Umbilical cord (tissue), 2 donors: ENCODE data around the gene OLFM1. TPM values are rescaled to one million over a fixed set of nuclear protein-coding genes. Genes with fewer than 3 reads are reported as not detected.
"Not testable (repeated sequence)": the region's sequence is repeated elsewhere in the genome, so short reads cannot be mapped to it uniquely, and the experiment has no call there.

Experiments used
- DNase-seq: peaks from one replicate; pipeline ENCODE4 v3.0.0-alpha.2; 2015; ENCODE audit warnings: low spot score
- total RNA-seq: library from RNA; depleted of rRNA; stranded (reverse); fragments of >200 nt; gene quantifications from one replicate; pipeline ENCODE4 v1.2.3, GENCODE V29; 2014; ENCODE audit warnings: low replicate concordance; ENCODE audit not compliant: insufficient read depth

Gene OLFM1
- total RNA-seq, 1 donor from 2014 or later, result 3.6 TPM

DNA sequence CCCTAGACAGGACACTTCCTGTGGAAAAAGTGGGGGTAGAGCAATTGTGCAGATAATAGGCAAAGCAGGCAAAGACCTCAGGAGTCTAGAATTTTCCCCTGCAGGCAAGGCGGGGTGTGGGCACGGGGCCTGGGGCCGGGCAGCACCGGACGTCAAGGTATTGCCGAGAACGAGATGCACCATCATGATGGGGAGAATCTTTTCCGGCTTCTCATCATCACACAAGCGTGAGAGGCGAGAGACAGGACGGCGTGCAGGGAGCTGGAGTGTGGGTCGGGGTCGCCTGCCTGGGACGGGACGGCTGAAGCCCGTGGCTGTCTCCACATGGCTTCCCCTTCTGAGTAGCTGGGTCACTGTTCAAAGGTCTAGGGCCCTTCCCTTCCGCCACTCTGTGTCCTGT, 44.5 kb downstream of the OLFM1 start:
- no peak for DNase-seq

DNA sequence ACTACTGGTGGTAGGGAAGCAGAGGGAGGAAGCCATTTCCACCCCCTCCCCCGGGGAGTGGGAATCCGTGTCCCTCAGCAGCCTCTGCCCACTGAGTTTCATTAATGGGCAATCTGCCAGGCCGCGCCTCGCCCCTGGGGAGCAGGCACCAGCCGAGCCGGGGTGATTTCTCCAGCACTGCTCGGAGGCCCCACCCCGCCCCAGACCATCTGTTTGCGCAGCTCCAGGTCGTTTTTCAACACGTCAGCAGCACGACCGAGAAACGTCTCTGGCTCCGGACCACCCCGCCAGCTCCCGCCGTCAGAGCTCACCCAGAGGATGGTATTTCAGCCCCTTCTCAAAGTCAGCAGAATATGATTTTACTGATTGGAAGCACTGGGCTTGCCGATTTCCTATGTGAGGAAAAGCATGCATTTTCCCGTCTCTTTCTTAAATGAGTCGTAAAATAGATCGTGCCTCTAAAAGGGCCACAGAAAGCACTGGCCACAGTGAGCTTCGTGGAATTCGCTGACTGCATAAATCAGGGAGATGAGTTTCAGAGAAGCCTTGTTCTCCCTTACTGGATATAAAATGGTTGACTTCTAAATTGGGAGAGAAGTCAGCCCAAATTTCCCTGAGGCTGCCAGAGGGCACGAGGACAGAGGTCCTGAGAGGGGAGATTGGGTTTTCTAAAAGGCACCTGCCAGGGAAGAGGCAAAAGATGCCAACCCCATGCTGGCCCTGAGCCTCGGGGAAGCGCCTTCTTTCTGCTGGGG, 47.0 kb downstream of the OLFM1 start:
- DNase-seq, result no peak

DNA sequence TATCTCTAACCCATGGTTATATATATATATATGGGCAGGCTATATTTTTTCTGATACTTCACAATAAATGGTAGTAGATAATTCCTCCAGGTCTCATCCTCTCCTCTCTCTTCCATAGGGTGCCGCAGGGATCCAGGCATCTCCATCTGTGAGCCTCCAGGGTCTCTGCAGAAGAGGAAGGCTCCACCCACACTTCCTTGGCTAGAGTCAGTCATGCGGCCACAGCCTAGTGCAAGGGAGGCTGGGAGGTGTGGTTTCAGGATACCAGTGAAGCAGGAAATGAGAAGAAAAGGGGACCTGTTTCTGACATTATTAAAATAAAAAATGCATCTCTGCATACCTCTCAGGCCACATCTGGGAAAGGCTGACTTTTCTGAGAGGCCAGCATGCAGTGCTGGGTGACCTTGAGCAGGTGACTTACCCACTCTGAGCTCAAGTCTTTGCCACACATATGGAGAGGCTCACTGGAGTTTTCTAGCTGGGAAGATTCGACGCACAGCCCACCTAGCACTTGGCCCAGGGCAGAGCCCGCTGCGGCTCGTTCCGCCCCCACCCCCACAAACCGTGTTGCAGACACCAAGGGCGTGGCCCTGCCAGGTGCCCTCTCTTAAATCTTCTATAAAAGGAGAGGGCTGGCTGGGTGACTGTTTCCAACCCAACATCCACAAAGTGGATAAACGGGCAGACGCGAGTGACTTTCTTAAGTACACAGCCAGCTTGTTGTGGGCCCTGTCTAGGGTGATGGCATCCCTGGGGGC, 47.9 kb downstream of the OLFM1 start:
- DNase-seq, result no peak

DNA sequence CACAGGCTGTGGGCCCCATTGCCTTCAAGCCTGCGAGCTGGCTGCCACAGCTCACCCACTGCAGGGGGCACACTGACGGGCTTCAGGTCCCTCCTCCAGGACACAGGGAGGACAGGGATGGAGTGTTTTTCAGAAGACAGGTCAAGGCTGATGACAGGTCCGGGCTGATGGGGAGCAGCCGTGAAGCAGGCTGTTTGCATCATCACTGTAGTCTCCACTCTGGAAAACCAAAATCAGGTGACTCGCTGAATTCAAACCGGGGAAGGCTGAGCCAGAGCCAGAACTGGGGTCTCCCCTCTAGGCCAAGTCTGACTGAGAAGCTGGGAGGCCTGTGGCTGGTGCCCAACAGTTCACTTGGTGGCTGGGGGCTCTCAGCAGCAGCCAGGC, 48.5 kb downstream of the OLFM1 start:
- DNase-seq, result no peak

DNA sequence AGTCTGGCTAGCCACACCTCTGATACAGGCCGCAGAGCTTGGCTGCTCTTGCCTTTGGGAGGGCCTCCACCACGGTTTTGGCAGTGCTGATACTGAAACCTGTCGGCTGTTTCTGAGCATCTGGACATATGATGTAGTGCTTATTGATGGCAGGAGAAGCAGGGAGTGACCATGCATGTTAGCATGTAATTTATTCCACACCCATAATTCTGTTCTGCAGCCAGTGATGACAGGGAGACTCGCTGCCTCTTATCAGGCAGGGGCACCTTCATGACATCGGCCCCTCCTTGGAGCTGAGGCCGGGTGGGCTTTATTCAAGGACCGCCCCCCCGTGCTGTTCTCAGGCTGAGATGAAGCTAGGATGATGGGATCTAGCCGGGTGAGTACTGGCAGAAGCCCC, 49.0 kb downstream of the OLFM1 start:
- DNase-seq, result no peak

DNA sequence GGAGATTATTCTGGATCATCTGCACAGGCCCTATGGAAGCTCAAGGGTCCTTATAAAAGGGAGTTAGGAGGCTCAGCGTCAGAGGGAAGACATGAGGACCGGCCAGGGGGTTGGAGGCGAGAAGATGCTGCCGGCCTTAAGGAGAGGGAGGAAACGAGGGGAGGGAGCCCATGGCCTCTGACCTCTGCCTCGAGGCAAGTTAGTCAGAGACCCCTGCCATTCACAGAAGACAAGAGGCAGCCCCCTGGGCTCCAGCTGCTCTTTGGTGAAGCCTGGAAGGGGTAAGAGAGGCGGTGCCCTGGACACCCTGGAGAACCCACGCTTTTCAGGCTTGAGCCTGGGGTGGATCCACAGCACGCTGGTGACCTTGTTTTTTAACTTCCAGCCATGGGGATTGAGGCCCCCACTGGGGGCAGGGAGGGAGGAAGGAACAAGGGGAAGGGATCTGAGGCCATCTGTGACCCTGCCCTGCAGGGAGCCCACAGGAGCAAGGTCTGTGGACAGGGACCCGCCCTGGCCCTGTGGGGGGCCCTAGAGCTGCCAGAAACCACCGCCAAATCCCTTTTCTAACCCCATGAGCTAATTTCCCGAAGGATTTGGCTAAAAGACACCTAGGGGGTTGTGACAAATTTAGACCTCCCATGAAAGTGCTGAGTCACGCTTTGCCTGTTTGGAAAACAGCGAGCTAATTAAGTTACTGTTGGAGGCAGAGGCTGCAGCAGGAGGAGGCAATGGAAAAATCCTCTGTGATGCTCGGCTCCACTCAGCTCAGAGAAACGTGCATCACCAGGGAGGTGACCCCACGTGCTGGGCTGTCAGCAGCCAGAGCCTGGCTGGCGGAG, 49.7 kb downstream of the OLFM1 start:
- no peak for DNase-seq

DNA sequence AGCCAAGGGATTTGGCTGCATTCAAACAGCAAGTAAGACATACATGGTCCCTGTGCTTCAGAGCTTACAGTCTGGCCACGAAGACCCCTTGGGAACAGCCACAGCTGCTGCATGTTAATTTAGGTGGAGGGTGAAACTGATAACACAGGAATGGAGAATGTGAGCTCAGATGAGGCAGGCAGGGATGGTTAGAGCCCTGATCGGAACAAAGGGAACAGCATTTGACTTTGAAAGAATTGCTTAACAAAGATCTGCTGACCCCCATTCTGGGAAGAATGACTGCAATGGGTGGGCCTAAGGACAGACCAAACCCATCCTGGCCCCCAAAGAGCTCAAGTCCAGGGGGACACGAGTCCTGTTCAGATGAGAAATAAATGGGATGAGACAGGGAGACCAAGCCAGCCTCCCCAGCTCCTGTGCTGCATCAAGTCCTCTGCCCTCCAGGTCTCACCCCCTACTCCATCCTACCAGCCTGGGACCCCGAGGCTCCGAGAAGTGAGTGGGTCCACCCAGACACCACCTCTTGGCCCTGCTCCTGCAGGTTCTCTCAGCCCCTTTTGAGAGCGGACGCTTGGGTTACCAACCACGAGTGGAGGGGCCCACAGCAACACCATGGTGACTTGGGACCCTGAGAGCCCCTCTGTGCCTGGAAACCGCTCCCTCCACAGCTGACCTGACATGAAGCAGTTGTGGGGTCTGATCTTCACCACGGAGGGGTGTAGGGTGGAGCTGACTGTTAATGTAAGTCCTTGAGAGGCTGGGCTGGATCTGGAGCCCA, 50.8 kb downstream of the OLFM1 start:
- no peak for DNase-seq

DNA sequence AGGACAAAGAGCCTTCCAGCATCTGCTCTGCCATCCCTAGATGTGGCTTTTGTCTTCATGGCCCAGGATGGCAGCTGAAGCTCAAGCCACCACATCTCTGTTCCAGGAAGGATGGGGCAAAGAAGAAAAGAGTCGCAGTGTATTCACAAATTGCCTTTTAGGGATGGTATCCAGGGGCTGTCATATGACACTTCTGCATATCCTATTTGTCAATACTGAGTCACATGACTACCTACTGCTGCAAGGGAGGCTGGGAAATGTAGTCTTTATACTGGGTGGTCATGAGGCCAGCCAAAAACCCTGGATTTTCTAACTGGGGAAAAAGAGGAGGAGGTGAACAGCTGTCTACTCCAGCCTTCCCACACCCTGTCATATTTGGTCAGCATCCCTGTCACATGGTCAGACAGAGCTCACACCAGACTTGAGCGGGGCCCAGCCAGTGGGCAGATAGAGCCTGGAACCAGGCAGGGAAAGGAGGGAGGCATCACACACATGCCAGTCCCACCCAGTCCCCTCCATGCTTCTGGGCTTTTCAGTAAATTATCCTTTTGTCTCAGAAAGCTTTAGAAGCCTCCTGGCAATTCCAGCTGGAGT, 52.0 kb downstream of the OLFM1 start:
- no peak for DNase-seq

DNA sequence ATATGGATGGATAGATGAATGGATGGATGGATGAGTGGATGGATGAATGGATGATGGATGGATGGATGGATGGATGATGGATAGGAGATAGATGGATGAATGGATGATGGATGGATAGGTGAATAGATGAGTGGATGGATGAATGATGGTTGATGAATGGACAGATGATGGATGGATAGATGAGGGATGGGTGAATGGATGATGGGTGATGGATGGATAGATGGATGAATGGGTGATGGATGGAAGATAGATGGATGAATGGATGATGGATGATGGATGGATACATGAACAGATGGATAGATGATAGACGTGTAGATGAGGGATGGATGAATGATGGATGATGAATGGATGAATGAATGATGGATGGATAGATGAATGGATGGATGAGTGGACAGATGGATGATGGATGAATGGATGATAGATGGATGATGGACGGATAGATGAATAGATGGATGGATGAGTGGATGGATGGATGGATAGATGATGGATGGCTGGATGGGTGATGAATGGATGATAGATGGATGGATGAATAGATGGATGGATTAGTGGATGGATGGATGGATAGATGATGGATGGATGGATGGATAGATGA, 53.8 kb downstream of the OLFM1 start:
- DNase-seq, result no peak

DNA sequence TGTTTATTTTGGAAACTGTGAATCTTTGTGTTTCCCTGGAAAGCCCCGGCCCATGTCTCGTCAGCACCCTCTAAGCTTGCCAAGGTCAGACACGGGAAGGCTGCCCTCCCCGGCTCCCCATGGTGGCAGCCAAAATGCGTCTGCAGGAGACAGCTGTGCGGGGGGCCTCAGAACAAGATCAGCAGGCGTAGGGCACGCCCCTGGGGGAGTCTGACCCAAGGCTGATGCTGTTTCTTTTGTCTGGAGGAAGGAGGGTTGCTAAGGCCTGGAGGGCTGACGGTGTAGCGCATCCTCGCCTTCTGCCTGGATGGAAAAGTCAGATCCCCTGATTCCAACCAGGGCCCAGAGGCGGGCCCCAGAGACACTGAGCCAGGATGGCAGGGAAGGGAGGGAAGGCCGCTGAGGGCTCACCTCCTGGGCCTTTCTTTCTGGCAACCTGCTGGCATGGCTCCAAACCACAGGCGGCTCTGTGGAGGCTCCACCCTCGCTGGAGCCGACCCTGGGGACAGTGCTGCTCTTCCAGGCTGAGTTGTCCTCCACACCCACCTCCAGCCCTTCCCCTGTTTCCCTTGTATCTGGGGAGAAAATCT, 57.2 kb downstream of the OLFM1 start:
- DNase-seq, result no peak

DNA sequence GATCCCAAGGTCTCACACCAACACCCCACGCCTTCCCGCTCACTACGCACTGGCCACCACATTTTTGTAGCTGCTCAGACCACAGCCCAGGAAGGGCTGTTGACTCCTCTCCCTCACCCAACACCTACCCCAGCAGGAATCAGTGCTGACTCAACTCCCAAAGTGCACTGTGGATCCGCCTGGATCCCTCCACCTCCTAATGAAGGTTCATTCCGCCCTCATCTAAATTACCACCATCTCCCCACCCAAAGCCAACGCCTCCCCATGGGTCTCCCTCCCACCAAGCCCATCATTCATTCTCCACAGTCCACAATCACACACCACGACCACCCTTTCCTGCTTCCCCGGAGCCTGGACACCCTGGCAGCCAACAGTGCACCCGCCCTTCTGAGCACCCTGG, 57.8 kb downstream of the OLFM1 start:
- no peak for DNase-seq

DNA sequence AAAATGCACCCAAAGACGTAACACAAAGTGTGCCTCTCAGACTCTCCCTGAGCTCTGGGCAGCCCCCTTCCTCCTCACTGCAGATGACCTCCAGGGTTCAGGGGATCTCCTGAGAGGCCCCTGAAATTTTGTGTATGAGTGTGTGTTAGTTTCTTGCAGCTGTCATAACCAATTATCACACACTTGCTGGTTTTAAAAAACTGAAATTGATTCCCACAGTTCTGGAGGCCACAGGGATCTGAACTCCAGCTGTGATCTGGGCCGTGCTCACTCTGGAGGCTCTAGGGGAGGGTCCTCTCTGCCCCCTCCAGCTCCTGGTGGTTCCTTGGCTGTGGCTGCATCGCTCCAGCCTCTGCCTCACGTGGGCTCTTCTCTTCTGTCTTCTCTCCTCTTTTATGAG, 58.8 kb downstream of the OLFM1 start:
- no peak for DNase-seq

DNA sequence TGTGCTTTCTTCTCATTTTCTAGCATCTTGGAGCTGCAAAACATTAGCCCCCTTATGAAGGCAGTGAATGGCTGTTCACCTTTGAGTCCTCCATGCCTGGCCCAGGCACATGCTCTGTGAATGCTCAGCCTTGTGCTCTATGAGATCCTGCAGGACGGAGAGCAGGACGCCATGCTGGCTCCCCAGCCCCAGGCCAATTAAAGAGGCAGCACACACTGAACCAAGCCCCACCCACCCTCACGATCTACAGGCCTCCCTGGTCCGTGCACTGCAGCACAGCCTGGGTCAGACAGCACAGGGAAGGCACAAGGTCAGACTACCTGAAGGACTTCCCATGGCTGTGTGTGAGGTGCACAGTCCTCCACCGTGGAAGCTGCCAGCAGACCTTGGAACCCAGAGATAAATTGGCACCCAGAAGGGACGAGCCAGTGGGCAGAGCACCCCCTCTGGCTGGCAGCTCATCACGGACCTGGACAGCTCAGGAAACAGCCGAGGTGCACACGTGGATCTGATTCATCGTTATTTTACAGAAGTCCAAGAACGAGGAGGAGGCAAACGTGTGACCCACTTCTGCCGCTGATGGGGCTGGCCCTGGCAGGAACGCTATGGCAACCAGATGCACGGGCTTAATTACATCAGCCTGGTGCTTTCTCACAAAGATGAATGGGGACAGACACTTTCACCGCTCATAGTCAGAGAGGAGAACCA, 59.5 kb downstream of the OLFM1 start:
- no peak for DNase-seq

DNA sequence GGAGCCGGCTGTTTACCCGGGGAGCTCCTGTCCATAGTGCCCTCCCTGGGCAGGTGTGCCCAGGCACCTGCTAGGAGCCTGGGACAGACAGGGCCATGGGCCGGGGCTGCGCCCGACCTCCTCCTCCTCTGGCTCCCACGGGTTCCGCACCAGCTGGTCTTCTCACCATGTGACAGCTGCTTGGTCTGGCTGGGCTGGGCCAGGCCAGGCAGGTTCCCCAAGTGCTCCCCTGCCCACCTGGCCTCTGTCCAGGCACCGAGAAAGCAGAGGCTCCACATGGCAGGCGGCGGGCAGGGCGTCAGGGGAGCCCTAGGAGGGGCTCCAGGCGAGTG, 60.0 kb downstream of the OLFM1 start:
- no peak for DNase-seq

DNA sequence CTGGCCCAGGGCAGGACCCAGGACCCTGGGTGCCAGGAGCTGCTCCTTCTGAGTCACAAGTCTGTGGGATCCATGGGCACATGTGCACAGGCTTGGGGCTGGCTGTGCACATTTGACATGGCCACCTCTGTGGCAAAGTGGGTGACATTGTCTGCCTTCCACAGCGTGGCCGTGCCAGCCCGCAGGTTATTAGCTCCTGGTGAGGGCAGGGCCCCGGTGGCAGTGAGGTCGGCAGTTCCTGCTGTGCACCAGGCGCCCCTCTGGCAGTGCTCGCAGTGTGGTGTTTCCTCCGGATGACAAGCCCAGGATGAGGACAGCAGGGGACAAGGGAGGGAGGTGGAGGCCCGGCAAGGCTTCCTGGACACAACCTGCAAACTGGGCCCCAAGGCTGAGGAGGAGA, 60.5 kb downstream of the OLFM1 start:
- no peak for DNase-seq

DNA sequence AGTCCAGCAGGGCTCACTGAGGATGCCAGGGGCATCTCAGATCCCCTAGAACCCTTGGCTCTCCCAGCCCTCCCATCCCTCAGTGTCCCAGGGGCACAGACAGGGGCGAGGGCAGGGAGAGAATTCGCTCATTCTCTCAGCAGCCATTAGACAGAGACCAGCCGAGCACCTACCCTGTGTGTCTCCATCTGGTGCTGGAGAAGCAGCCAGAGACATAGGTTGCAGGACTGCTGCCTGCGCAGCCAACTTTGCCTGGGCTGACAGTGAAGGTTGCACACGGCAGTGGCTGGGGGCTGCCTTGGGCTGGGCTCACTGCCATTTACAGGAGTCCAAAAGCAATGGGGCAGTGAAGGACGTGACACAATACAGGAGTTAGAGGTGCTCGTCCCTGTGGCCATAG, 60.9 kb downstream of the OLFM1 start:
- no peak for DNase-seq

DNA sequence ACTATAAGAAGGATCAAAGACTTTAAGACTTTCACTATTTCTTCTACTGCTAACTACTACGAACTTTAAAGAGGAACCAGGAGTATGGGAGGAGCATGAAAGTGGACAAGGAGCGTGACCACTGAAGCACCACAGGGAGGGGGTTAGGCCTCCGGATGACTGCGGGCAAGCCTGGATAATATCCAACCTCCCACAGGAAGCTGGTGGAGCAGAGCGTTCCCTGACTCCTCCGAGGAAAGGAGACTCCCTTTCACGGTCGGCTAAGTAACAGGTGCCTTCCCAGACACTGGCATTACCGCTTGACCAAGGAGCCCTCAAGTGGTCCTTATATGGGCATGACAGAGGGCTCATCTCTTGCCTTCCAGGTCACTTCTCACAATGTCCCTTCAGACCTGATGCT, 62.4 kb downstream of the OLFM1 start:
- not testable (repeated sequence) for DNase-seq

DNA sequence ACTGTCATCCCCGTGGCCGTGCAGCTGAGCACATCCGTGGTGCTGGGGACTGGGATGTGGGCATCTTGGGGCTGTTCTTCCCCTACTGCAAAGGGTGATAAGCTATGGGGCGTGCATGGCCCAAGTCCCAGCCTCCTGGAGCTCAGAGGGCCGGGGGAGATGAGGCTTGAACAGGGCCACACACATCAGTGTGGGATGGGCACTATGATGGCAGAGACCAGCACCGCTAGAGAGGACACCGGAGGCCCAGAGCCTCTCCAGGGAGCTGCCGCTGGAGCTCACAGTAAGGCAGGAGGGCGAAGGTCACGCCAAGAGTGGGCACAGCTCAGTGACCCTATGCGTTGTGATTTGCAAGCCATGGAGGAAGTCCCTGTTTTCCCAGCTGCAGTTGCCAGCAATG, 63.5 kb downstream of the OLFM1 start:
- no peak for DNase-seq

DNA sequence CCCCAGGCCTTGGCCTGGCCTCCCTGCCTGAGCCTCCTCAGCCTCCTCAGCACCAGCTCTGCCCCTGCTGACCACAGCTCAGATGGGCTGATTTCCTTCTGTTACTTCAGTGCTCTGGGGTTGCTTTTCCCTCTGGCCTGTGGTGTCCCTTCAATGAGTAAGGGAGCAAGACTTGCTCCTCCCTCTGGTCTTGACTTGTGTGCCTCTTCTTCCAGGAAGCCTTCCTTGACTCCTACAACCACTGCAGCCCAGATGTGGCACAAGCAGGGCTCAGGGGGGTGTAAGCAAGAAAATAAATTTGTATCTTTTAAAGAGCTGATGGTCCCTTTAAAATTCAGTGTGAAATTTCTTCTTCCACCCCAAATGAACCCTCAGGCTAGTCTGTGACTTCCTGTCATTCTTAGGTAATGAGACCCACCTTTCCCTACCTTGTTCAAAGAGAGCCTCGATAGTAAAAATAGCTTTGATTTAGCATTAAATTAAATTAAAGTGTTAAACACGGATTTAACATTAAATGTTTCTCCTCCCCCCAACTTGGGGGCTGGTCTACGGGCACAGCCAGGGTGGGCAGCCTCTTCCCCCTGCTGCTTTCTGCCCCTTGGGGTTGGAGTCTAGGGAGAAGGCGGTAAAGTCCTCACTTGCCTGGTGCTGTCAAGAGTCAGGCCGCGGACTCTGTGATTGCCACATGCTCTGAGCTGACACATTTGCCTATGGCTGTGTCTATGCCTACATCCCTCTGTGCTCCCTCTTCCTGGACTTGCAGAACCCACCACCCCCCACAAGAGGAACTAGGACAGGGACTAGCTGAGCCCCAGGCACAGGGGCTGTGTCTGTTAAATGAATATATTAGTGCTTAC, 64.5 kb downstream of the OLFM1 start:
- no peak for DNase-seq
